ENCODE measurements around the gene POLD2. TPM values are rescaled to one million over a fixed set of nuclear protein-coding genes. Genes with fewer than 3 reads are reported as not detected.
A peak's percentile ranks its signal among the peaks of the same experiment; 100 is the strongest.
"Not testable (repeated sequence)": the region's sequence is repeated elsewhere in the genome, so short reads cannot be mapped to it uniquely, and the experiment has no call there.

Gene POLD2
- total RNA-seq, 2 experiments from 2014 or later = 45.2 to 48.3 TPM

DNA sequence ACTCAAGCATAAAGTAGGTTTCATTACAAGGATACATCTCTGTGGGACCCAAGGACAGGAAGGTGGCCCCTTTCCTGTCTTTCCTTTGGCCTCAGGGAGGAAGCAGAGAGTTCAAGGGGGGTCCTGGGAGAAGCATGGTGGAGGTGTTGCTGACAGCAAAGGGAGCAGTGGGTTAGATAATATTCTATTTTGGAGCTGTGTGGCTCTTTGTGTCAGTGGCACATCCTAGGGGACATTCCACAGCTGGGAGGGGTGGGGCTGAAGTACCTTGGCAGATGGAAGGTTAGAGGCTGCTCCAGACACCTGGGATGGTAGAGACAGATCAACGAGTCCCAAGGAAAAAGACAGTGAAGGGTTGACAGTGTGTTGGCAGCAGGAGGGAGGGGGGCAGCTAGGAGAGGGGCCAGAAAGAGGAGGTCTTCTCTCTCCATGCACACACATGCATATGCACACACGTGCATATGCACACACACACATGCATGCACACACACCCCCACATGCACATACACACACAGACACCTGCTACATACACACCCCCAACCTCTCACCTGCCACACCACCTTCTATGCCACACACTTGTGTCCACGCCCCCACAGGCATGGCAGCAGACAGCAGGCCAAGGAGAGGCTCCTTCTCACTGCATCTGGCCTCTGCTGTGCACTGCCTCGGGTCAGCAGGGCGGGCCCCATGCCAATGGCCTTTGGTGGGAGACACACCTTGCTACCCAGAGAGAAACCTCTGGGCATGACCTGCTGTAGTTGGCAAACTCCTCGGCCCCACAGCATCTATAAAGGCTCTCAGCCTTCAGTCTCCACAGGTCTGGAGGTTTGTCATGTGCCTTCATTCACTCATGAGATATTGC is 5.6 kb upstream of the POLD2 start:
- no peak for ATAC-seq (ENCODE audit: poor library complexity)
- ChIA-PET POLR2A (no interaction called here), CTCF (no interaction called here)
- H3K36me3 Mint-ChIP-seq (ENCODE audit: low read depth) = no peaks in the 10 kb centered on the region
- intact Hi-C loops (cut with DNase I, micrococcal nuclease) = loop anchor here in 1 of 2 experiments (10.0 kb wide), 2 partner anchors 254 to 356 kb away; no protein-coding TSS in a partner anchor
- DNase-seq = no peak
- H3K27me3 Mint-ChIP-seq = no peaks in the 10 kb centered on the region
- Histone ChIP-seq H3K27me3 (ENCODE audit: control insufficient read depth in 1 of 2, insufficient read depth in 2 of 2, low read length in 2 of 2) (no peaks in the 10 kb centered on the region), H3K4me3 (ENCODE audit: low read length) (no peak overlapping the region), H3K27ac (ENCODE audit: low read depth in 1 of 2, low read length in 2 of 2) (no peak overlapping the region), H3K4me1 (ENCODE audit: insufficient read depth, low read length) (peaks cover 5% of the 10 kb centered on the region), H3K9me3 (ENCODE audit: control insufficient read depth in 1 of 2, insufficient read depth in 1 of 2, low read length in 2 of 2) (no peaks in the 10 kb centered on the region), H3K36me3 (ENCODE audit: insufficient read depth, low read length) (no peaks in the 10 kb centered on the region)
- H3K9me3 Mint-ChIP-seq = no peaks in the 10 kb centered on the region
- no peak overlapping the region for H3K4me3 Mint-ChIP-seq
- H3K4me1 Mint-ChIP-seq (ENCODE audit: low read depth) = no peaks in the 10 kb centered on the region
- TF ChIP-seq, protein P1, sequence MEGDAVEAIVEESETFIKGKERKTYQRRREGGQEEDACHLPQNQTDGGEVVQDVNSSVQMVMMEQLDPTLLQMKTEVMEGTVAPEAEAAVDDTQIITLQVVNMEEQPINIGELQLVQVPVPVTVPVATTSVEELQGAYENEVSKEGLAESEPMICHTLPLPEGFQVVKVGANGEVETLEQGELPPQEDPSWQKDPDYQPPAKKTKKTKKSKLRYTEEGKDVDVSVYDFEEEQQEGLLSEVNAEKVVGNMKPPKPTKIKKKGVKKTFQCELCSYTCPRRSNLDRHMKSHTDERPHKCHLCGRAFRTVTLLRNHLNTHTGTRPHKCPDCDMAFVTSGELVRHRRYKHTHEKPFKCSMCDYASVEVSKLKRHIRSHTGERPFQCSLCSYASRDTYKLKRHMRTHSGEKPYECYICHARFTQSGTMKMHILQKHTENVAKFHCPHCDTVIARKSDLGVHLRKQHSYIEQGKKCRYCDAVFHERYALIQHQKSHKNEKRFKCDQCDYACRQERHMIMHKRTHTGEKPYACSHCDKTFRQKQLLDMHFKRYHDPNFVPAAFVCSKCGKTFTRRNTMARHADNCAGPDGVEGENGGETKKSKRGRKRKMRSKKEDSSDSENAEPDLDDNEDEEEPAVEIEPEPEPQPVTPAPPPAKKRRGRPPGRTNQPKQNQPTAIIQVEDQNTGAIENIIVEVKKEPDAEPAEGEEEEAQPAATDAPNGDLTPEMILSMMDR (IDR thresholded peaks at IDR 0.05) = no peak
- no peak overlapping the region for H3K27ac Mint-ChIP-seq

DNA sequence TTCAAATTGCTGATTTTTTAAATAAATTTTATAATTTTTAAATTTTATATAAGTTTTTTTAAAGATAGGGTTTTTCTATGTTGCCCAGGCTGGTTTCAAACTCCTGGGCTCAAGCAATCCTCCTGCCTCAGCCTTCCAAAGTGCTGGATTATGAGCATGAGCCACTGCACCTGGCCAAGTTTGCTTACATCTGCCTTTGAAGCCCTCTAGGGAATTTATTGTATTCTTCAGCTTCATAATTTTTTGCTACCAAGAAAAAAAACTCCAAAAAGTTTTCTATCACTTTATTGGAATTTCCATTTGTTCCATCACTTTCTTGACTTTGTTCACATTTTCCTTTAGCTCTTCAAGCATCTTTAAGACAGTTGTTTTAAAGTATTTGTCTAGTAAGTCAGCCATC is 3.8 kb upstream of the POLD2 start:
- no peaks in the 10 kb centered on the region for H3K27me3 ChIP-seq (ENCODE audit: control insufficient read depth in 1 of 2, insufficient read depth in 2 of 2, low read length in 2 of 2)
- H3K4me3 ChIP-seq (ENCODE audit: low read length) = no peak overlapping the region
- Mint-ChIP-seq H3K4me1 (ENCODE audit: low read depth) (peaks cover 8% of the 10 kb centered on the region), H3K4me3 (no peak overlapping the region), H3K36me3 (ENCODE audit: low read depth) (peaks cover 5% of the 10 kb centered on the region), H3K9me3 (no peaks in the 10 kb centered on the region), H3K27me3 (no peaks in the 10 kb centered on the region), H3K27ac (no peak overlapping the region)
- ChIA-PET CTCF (no interaction called here), POLR2A (interaction anchor here (0.6 kb wide), 1 partner anchor 20 kb away, joined by 3 read pairs; no protein-coding TSS in a partner anchor)
- H3K4me1 ChIP-seq (ENCODE audit: insufficient read depth, low read length) = peaks cover 17% of the 10 kb centered on the region
- DNase-seq (no peak), ATAC-seq (ENCODE audit: poor library complexity) (no peak)
- H3K36me3 ChIP-seq (ENCODE audit: insufficient read depth, low read length) = no peaks in the 10 kb centered on the region
- intact Hi-C loops (cut with DNase I, micrococcal nuclease) = loop anchor here in 1 of 2 experiments (10.0 kb wide), 2 partner anchors 252 to 358 kb away; no protein-coding TSS in a partner anchor
- H3K9me3 ChIP-seq (ENCODE audit: control insufficient read depth in 1 of 2, insufficient read depth in 1 of 2, low read length in 2 of 2) = no peaks in the 10 kb centered on the region
- no peak overlapping the region for H3K27ac ChIP-seq (ENCODE audit: low read depth in 1 of 2, low read length in 2 of 2)
- TF ChIP-seq, protein P1 (IDR thresholded peaks at IDR 0.05) = no peak

DNA sequence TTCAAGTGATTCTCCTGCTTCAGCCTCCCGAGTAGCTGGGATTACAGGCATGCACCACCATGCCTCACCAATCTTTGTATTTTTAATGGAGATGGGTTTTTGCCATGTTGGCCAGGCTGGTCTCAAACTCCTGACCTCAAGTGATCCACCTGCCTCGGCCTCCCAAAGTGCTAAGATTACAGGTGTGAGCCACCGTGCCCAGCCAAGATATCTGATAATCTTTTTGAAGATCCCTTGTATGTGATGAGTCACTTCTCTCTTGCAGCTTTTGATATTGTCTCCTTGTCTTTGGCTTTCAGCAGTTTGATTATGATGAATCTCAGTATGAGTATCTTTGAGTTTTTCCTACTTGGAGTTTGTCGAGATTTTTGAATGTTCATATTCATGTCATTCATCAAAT is 3.2 kb upstream of the POLD2 start:
- DNase-seq, CTCF ChIA-PET: not testable (repeated sequence)

More for the DNA sequence above, 3.2 kb upstream of the POLD2 start:
- H3K9me3 Mint-ChIP-seq; ATAC-seq (ENCODE audit: poor library complexity); H3K27me3 ChIP-seq (ENCODE audit: control insufficient read depth in 1 of 2, insufficient read depth in 2 of 2, low read length in 2 of 2); H3K4me1 Mint-ChIP-seq (ENCODE audit: low read depth); H3K27me3 Mint-ChIP-seq; POLR2A ChIA-PET; H3K27ac ChIP-seq (ENCODE audit: low read depth in 1 of 2, low read length in 2 of 2); H3K27ac Mint-ChIP-seq; H3K4me3 ChIP-seq (ENCODE audit: low read length); H3K36me3 Mint-ChIP-seq (ENCODE audit: low read depth); H3K36me3 ChIP-seq (ENCODE audit: insufficient read depth, low read length); H3K9me3 ChIP-seq (ENCODE audit: control insufficient read depth in 1 of 2, insufficient read depth in 1 of 2, low read length in 2 of 2): not testable (repeated sequence)
- H3K4me1 ChIP-seq (ENCODE audit: insufficient read depth, low read length) = peaks cover 23% of the 10 kb centered on the region
- H3K4me3 Mint-ChIP-seq = peak overlapping the region; percentile 74
- intact Hi-C loops (cut with DNase I, micrococcal nuclease) = loop anchor here in 1 of 2 experiments (10.0 kb wide), 2 partner anchors 252 to 358 kb away; no protein-coding TSS in a partner anchor

Data from CD4-positive, alpha-beta T cell (primary cell).